HG03135 (cell line): ENCODE data around the gene GP1BA.

Experiments
- ATAC-seq: cut with Tn5 transposase; IDR thresholded peaks from one replicate; pipeline ENCODE4 v1.9.1; 2021; ENCODE audit warnings: mild to moderate bottlenecking, moderate library complexity; ENCODE audit not compliant: unreplicated experiment

The GP1BA gene

GRCh38 chr17:4949321-4950074, 17.4 kb downstream of the GP1BA start:
- peak; percentile 34 for ATAC-seq

GRCh38 chr17:4950075-4950745, 18.1 kb downstream of the GP1BA start:
- peak; percentile 2 for ATAC-seq

DNA sequence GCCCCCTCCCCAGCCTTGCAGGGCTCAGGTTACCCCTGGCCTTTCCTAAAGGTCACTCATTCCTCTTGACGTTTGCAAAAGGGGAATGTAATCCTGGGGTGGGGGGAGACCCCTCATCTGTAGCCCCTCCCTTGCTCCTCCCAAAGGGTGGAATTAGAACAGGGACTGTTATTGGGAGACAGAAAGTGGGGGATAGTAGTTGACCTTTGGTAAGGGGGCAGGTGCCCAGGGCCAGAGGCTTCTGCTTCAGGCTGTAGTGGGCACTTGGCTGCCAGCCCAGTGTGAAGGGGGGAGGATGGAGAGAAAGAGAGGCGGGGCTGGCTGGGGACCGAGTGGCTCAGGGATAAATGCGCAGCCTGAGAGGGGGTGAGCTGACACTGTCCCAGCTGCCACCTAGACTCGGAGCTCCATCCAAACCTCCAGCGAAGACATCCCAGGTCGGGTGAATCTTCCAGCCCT, 18.7 kb downstream of the GP1BA start, which contains the start of gene ENO3:
TSS of gene ENO3 (plus strand) at position 374 of the 459 bp plus-strand sequence. CDS start 711 bp downstream, outside the sequence.
- no peak for ATAC-seq

GRCh38 chr17:4951486-4951885, 19.4 kb downstream of the GP1BA start:
- no peak for ATAC-seq

DNA sequence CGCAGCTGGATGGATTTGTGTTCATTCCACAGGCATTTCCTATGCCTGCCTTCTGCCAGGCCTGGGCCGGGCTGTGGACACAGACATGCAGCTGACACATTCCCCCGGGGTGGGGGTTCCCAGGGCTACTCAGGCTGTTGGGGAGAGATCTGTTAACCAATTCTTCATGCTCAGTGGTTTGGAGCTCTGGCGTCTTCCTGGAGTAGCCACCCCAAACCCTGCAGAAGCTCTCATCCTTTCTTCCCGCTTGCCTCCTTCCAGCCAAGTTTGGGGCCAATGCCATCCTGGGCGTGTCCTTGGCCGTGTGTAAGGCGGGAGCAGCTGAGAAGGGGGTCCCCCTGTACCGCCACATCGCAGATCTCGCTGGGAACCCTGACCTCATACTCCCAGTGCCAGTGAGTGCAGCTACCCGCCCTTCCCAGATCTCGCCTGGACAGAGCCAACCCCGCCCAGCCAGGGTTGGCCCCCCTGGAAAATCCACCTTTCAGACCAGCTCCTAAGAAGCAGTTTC, 21.4 kb downstream of the GP1BA start:
- ATAC-seq, result no peak

DNA sequence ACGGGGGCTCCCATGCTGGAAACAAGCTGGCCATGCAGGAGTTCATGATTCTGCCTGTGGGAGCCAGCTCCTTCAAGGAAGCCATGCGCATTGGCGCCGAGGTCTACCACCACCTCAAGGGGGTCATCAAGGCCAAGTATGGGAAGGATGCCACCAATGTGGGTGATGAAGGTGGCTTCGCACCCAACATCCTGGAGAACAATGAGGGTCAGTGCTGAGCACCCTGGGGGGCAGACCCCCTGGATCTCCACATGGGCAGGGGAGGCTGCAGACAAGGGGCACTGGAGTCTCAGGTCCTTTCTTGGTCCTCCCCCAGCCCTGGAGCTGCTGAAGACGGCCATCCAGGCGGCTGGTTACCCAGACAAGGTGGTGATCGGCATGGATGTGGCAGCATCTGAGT, 23.0 kb downstream of the GP1BA start:
- ATAC-seq, result no peak

DNA sequence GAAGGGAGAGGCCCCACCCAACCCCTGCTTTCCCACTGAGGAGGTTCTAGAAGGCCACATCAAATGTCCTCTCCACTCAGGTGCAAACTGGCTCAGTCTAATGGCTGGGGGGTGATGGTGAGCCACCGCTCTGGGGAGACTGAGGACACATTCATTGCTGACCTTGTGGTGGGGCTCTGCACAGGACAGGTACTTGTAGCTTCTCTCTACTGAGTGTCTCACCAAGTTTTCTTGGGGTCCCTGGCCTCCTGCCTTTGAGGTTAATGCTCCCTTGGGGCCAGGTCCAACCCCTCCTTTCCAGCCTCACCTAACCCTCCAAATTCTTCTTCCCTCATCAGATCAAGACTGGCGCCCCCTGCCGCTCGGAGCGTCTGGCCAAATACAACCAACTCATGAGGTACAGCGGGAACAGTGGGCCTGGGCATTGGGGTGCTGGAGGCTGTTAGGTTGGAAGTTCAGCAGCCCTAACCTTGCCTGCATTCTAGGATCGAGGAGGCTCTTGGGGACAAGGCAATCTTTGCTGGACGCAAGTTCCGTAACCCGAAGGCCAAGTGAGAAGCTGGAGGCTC, 24.5 kb downstream of the GP1BA start:
- no peak for ATAC-seq

DNA sequence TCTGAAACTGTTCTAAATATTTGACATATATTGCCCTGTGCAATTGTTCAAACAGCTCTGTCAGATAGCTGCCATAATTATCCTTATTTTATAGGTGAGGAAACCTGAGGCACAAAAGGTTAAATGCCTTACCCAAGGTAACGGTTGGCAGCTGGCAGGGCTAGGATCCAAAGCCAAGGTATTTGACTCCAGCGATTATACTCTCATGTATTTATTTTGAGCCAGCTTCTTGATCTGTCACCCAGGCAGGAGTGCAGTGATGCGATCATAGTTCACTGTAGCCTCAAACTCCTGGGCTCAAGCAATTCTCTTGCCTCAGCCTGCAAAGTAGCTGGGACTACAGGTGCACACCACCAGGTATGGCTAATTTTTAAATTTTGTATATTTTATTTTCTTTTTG, 26.0 kb downstream of the GP1BA start:
- ATAC-seq, result no peak

DNA sequence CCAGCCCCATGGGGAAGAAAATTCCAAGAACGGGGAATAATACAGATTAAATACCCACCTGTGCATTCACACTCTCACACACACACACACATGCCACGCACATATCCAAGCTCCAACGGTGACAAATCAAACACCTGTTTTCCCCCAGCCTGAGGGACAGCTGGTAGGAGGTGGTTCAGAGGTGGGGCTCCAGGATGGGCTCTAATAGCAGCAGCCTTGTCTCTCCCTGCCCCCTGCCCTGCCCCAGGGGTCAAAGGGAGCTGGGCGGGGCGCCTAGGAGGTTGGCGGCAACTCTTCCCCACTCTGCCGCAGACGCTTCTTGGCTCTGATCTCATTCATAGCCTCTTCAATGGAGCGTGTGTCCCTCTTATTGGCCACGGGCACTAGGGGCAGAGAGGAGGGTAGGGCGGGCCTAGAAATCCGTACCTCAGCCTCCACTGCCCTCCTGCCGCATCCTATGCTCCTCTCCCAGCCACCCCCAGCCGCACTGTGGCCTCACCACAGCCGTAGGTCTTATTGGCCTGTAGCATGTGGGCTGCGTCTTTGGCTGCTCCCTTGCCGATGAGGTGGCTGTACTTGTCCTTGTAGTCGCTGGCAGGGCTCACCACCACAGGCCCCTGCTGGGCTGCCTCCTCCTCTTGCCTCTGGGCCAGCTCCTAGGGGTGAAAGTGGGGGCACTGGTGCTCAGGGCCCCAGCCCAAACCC, 27.3 kb downstream of the GP1BA start:
- ATAC-seq, result no peak

GRCh38 chr17:4960279-4960922, 28.3 kb downstream of the GP1BA start:
- ATAC-seq, result no peak

DNA sequence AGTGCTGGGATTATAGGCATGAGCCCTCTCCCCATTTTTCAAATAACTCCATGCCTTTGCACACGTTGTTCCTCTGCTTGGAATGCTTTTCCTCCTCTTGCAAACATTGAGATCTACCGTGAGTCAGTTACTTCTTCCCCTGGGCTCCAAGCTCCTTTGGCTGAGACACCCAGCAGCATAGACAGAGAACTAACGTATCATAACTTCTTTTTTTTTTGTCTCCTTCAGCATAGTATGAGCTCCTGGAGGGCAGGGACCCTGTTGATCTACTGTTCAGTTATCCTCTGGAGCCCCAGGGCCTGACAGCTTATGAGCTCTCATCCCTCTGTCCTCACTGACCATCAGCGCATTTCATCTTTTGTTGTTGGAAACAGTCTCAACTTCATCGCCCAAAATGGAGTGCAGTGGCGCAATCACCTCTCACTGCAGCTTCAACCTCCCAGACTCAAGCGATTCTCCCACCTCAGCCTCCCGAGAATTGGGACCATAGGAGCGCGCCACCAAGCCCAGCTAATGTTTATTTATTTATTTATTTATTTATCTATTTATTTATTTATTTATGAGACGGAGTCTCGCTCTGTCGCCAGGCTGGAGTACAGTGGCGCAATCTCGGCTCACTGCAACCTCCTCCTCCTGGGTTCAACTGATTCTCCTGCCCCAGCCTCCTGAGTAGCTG, 33.4 kb downstream of the GP1BA start:
- ATAC-seq, result no peak

DNA sequence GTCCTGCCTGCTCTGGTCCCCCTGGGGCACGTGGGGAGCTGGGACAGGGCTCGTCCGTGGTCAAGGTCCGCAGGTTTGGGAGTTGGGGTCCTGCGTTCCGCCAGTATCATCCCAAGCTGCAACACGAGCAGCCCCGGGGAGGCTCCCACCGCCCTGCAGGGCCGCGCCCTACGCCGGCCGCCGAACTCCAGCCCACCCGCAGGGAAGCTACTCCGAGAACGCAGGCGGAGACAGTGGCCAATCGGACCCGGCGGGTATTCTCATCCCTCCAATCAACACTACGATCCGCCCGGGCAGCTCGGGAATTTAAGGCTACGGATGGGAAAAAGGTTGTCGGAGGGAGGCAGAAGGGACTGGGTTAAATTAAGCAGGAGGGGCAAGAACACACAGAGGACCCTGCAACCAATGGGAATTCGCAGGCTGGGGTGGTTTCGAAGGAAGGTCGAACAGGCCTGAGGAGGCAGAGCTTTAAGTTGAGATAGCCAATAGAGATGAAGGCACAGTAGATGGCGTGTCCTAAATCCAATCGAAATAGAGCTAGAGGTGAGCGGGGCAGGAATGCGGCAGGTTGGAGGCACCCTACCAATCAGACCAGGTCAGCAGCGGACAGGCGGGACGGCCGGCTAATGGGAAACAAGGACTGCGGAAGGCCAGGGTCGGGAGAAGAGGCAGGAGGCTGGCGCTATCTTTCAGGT, 34.9 kb downstream of the GP1BA start:
- ATAC-seq, result peak; percentile 84

DNA sequence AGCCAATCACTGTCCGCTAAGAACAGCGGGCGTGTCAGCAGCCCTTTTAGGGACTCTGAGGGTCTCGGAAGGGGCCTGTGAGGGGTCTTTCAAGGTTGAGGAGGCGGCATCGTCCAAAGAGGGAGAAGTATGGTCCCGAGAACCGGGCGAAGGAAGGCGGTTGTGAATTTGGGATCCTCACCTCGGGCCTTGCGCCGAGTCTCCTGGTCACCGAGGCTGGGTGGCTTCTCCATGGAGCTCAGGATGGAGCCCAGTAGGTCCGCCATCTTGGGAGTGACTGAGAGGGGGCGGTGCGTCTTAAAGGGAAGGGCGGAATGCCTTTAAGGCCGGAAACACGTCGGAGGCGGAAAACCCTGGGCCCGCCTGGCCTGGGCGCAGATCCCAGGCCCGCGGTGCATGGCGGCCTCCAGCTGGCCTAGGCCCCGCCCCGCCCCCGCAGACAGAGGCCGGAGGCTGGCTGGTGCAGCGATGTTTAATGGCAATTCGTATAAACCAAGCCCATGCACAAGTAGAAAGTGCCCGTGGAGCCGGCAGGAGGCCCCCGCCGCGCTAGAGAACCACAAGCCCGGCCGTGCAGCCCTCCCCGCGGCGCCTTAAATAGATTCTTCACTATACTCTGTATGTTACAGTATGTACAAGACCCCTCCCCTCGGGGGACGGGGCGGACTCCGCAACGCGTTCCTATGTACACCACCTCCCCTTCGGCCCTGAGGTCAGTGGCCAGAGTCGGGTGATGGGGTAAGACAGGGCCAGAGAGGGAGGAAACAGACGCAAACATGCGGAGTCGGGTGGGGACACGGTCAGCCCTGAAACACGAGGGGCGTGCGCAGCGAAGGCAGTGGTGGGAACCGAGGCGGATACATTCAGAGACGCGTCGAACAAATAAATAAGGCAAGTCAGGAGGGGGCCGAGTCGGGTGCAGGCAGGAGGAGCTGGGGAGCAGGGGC, 35.7 kb downstream of the GP1BA start, which contains the start of gene SPAG7:
TSS of gene SPAG7 (minus strand) at position 279 of the 947 bp plus-strand sequence. CDS start at position 266, 13 bp downstream.
- peak; percentile 68 for ATAC-seq

- no peak for ATAC-seq
Observed at GRCh38 chr17:4968486-4969046, 36.5 kb downstream of the GP1BA start.

GRCh38 chr17:4969047-4969550, 37.0 kb downstream of the GP1BA start:
- no peak for ATAC-seq

- ATAC-seq, result no peak
Observed at GRCh38 chr17:4969551-4970173, 37.6 kb downstream of the GP1BA start.

- ATAC-seq, result no peak
Observed at GRCh38 chr17:4970273-4970672, 38.2 kb downstream of the GP1BA start.
